Ovary (tissue), 3 donors: Measurements from ENCODE around the gene BAZ1A.

ENCODE experiments used
- EP300 ChIP-seq: sonication (generic); formaldehyde crosslinking; IDR thresholded peaks from one replicate; pipeline ENCODE4 v1.6.1; 2017; ENCODE audit warnings: antibody characterized with exemption
- TF ChIP-seq, protein P1 (sequence below), 3 donors: fragments of 450-650 bp in 2 of 3; fragments of 200-600 bp in 1 of 3; IDR thresholded peaks; one replicate each; pipeline versions ENCODE4 v1.5.1 to v1.8.0; 2016 to 2022; ENCODE audit warnings: antibody characterized with exemption in 3 of 3, mild to moderate bottlenecking in 1 of 3
- donor health status: DM: no; HTN: no; CAD: no.

DNA sequence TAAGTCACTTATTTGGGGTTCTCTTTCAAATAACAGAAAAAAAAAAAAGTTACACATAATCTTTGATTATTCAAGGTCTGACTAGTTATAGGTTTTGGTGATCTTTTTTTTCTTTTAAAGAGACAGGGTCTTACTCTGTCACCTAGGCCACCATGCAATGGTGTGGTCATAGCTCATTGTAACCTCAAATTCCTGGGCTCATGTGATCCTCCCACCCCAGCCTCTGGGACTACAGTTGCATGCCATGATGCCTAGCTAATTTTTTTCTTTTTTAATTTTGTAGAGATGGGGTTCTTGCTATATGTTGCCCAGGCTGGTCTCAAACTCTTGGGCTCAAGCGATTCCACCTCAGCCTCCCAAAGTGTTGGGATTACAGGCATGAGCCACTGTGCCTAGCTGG is 104.3 kb downstream of the BAZ1A start:
- TF ChIP-seq, protein P1, sequence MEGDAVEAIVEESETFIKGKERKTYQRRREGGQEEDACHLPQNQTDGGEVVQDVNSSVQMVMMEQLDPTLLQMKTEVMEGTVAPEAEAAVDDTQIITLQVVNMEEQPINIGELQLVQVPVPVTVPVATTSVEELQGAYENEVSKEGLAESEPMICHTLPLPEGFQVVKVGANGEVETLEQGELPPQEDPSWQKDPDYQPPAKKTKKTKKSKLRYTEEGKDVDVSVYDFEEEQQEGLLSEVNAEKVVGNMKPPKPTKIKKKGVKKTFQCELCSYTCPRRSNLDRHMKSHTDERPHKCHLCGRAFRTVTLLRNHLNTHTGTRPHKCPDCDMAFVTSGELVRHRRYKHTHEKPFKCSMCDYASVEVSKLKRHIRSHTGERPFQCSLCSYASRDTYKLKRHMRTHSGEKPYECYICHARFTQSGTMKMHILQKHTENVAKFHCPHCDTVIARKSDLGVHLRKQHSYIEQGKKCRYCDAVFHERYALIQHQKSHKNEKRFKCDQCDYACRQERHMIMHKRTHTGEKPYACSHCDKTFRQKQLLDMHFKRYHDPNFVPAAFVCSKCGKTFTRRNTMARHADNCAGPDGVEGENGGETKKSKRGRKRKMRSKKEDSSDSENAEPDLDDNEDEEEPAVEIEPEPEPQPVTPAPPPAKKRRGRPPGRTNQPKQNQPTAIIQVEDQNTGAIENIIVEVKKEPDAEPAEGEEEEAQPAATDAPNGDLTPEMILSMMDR (IDR thresholded peaks at IDR 0.05), result no peak
- no peak for TF ChIP-seq EP300
